HS-27A (cell line): Measurements from ENCODE around the gene HES6.

ENCODE experiments used
- DNase-seq: peaks from one replicate; pipeline ENCODE4 v3.0.0-alpha.2; 2012; ENCODE audit warnings: low read depth, missing footprints

The HES6 gene

GRCh38 chr2:238254095-238254723 lies 14.4 kb upstream of the HES6 start:
- DNase-seq, result no peak

DNA sequence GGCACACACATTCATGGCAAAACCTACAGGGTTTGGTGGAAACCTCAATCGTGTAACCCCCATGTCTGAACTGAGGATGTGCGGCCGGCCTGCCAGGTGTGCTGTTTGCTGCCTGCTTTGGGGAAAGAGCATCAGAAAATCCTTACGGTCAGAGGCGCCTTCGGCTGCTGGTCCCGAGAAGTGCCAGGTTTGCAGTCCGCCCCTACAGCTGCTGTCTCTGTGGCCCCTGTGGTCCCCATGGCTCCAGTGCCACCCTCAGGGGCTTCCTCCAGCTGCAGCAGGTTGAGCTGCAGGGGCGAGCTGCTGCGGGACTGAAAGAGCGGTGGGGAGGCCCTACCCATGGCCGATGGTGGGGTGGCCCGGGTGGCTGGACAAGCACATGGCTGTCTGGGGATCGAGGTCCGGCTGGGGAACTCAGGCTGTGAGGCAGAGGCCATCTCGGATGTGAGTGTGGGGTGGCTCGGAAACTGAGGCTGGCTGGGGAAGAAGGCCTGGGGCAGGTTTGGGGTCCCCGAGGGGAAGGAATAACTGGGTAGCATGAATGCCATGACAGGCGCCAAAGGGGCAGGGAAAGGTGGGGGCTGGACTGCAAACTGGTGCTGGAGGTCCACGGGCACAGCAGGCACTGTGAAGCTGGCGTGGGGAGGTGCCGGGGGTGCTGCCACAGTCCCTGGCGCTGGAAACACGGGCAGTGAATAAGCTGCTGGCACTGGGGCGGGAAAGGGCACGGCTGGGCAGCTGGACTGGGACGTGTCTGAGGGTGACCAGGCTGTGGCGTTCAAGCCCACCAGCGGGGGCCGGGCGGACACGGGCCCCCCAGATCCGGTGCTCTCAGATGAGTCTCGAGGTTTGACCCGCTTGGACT lies 13.2 kb upstream of the HES6 start:
- no peak for DNase-seq

GRCh38 chr2:238251986-238252385 lies 12.1 kb upstream of the HES6 start:
- no peak for DNase-seq

- DNase-seq, result no peak
Observed at GRCh38 chr2:238251331-238251730, 11.5 kb upstream of the HES6 start.

DNA sequence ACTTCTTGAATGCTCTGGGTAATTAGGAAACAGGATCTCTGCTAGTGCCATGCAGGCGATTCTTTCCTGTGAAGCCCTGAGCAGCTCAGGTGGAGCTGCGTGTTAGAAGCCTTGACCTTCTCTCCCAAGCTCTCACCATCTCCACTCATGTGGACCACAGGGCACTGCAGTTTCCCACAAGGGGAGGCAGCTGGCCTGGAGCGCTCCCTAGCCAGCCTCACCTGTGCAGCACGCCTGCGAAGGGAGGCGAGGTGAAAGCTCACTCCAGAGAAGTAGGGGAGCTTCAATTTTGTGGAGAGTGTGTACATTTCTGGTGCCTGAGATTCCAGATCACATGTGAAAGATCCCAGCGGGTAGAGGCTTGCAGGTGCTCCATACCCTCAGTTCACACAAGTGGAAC lies 11.1 kb upstream of the HES6 start:
- no peak for DNase-seq

DNA sequence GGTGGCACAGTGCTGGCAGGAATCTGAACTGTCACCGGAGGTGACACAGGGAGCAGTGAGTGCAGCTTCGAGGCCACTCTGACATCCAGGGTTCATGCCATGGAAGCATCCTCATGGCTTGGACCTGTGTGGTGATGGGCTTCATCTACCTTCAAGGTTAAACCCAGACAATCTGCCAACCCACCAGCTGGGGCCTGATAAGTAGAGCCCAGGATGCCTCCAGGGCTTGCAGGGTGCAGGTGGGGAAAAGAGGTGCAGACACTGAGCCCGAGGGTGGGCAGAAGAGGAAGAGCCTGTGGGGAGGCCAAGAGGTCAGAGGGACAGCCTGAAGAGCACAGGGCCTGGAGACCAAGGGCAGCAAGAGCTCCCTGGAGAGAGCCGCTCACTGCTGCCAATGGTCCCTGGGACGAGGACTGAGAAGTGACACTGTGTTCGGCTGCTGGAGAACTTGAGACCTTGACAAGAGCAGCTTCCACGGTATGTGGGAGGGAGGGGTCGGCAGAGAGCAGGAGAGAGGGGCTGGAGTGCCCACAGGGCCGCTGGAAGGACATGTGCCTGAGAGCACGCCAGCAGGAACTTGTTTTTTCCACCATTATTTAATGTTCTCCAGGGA lies 8.1 kb upstream of the HES6 start:
- no peak for DNase-seq

- no peak for DNase-seq
Observed at GRCh38 chr2:238247002-238247822, 7.4 kb upstream of the HES6 start.

DNA sequence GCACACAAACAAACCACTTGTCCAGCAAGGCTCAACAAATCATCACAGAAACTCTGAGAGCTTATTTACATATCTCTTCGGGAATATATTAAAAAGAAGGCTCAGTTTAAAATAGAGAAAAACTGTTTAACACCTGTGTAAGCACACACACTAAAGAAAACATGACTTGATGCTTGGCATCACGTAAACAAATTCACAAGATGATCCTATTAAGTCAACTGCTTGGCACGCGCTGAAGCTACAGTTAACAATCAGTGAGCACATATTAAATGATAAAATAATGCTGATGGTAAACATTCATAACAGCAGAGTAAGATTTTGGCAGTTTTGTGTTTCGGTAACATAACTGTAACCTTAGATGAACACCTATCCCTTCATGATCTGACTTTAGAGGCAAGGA lies 4.3 kb upstream of the HES6 start:
- no peak for DNase-seq

DNA sequence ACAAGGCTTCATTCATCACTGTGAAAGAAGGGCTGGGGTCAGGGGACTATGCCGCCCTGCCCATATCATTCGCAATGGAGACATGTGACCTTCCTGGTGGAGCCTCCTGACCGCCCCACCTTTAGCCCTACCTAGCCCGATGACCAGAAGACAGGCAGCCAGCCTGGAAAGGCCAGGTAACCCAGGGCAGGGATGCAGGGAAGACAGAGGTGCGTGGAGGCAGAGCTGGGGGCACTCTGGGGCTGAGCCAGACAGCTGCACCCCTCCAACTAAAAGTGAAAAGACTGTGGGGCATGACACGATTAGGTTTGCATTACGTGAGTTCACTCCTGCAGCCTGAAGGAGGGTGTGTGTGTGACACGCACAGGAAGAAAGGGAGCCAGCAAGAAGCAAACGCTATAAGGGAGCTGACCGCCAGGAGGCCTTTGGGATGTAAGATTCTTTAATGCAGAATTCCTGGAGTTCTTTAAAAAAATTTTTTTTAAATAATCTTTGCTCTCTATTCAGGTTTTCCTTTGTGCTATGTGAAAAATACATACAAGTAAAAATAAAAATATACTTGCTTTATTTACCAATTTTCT lies 3.7 kb upstream of the HES6 start:
- DNase-seq, result no peak

DNA sequence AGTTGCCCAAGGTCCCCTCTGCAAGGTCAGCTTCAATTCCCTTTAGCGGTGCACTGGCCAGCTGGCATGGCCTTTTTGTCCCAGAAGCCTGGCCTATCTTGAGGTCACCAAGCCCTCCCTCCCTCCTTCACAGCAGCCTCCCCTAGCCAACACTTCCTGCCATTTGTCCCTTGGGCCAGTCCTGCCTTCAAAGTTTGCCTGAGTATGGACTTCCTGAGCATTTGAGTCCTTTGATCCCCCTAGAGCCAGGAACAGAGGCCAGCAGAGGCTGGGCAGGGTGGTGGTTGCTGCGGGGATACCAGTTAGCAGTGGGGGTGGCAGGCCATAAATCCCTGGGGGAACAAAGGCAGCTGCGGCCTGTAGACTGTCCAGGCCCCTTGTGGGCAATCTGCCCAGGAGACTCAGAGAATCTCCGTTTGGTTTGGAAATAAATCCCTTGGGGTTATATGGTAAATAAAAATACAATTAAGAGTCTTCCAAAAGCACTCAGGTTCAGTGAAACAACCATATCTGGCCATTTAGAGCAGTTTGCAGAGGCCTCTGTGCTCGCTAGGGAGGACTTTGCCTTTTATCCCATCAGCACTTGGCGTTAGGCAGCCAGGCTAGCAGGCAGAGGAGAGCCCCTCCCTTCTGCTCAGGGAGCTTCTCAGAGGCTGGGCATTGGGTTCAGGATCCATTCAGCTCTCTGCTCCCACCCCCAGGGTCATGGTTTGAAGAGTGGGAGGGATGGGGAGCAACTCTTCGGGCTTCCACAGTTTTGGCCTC lies 3.1 kb upstream of the HES6 start:
- no peak for DNase-seq

DNA sequence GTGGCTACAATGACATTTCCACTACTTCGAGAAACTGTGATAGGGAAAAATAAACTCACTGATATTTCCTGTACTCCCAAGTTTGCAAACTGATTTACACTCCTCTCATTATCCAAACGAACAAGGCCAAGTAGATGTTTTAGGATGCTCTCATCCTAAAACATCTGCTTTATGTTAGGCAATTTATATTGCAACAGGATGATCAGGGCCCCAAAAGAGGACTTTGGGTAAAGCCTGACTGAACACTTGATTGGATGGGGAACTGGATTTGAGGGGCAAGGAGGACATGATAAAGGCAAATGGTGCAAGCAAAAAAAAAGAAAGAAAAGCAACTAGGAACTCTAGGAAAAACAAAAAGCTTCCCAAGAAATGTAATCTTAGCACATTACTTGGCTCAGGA lies 2.1 kb upstream of the HES6 start:
- DNase-seq, result no peak

GRCh38 chr2:238240757-238241711 lies 1.2 kb upstream of the HES6 start:
- no peak for DNase-seq

- no peak for DNase-seq
Observed at GRCh38 chr2:238239543-238239862, 335 bp downstream of the HES6 start.

DNA sequence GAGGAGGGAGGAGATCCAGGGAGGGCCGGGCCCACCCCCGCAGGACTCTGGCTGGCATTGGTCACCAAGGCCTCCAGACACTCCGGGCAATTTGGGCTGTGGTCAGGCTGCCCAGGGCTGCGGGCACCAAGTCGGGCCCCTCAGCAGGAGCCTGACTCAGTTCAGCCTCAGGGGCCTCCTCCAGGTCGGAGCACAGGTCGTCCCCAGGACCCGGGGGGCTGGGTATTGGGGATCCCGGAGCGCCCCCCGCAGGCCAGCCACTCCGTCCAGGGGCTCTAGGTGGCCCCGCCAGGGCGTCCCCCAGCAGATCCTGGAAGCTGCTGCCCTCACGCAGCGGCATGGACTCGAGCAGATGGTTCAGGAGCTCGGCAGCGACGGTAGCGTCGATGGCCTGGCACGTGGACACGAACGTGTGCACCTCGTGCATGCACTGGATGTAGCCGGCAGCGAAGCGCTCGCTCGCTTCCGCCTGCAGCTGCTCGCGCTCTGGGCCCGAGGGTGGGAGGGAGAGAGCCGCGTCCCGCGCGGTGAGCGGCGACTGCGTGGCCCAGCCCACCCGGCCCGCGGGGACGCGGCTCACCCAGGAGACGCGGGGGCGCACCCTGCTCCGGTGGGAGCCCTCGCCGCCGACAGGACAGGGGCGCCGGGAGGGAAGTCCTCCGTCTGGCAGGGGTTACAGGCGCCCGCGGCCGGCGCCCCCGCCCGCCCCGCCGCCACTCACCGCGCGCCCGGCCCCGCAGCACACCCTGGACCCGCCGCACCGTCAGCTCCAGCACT lies 884 bp downstream of the HES6 start:
- no peak for DNase-seq

DNA sequence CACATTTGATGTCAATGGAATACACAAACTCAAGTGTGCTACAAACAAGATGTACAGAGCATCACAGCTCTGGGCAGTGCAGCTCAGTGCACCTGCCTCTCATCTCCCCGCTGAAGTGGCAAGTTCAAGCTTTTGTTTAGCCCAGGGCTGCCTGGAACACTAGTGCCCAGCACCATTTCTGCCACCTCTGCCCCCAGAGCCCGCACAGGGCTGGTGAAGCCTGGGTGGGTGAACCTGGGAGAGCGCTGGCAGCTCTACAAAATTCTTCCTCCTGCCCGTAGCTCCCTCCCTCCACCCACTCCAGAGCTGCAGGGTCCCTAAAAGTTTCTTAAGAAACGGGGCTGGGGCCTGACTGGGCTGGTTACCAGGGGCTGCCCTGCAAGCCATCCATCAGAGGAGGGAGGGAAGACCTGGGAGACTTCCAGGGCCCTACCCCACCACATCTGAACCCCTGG lies 1.5 kb downstream of the HES6 start:
- no peak for DNase-seq

DNA sequence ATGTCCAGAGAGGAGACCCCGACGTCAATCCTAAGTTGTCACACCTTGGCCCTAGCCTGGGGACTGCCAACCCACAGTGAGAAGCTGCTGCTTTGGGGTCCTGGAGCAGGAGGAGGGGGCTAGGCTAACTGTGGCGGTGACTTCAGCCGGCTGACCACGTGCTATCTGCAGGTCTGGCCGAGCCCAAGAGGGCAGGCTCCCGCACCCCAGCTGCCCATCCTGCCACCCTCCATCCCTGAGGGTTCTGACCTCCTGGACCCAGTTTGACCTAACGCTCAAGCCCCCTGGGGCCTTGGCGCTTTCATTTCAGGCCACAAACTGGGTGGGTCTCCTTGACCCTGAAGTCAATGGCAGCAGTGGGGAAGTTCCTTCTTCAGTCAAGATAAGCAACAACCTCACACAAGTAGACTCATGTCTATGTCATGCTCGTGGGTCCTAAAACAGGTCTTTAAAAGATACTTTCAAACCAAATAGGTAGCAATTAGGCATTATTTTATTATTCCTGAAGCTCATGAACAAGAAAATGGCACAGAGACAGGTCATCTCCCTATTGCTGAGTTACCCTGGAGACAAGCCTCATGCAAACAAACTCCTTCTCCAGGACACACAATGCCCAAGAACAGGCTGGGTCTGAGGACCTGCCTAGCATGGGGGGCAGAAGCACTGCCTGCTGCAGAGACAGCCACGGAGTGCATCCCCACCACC lies 2.3 kb downstream of the HES6 start:
- no peak for DNase-seq

DNA sequence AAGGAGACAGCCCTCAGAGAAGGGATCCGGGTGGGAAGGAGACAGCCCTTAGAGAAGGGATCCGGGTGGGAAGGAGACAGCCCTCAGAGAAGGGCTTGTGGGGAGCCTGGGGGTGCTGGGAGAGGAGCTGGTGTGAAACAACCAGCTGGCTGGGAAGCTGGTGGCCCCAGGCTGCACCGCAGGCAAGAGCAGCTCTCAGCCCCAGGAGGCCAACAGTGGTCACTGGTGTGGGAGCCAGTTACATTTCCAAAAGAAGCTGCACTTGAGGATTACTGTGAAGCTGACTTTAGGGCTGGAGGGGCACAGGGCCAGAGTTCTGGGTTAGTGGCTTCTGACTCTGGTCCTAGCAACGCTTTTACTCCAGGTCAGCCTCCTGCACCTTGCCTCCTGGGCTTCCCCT lies 3.3 kb downstream of the HES6 start:
- DNase-seq, result no peak

GRCh38 chr2:238235856-238236255 lies 4.0 kb downstream of the HES6 start:
- DNase-seq, result no peak

- DNase-seq, result no peak
Observed at GRCh38 chr2:238235331-238235732, 4.5 kb downstream of the HES6 start.
